H9 (cell line): ENCODE measurements around the gene PACSIN2. TPM values are rescaled to one million over a fixed set of nuclear protein-coding genes. Genes with fewer than 3 reads are reported as not detected.

Experiments
- DNase-seq: peaks from one replicate; pipeline ENCODE4 v3.0.0-alpha.2; 2017
- H2AFZ ChIP-seq: one replicate; pipeline ENCODE4 v1.6.1; 2013; ENCODE audit warnings: mild to moderate bottlenecking, low read length, control low read depth, moderate library complexity
- H2AK5ac ChIP-seq: 2 replicates; pipeline ENCODE4 v1.6.1; 2013; ENCODE audit warnings: low read length, control low read depth, mixed read lengths; ENCODE audit not compliant: insufficient read length
- H2BK120ac ChIP-seq: one replicate; pipeline ENCODE4 v1.6.1; 2013; ENCODE audit warnings: low read depth, mild to moderate bottlenecking, low read length, control low read depth, inconsistent platforms; ENCODE audit not compliant: poor library complexity, severe bottlenecking
- H2BK12ac ChIP-seq: 2 replicates; pipeline ENCODE4 v1.6.1; 2013; ENCODE audit warnings: low read length, control low read depth, mixed read lengths, low read depth; ENCODE audit not compliant: insufficient read length
- H2BK15ac ChIP-seq: 2 replicates; pipeline ENCODE4 v1.6.1; 2013; ENCODE audit warnings: low read depth, low read length, control low read depth
- H2BK20ac ChIP-seq: one replicate; pipeline ENCODE4 v1.6.1; 2013; ENCODE audit warnings: low read depth, mild to moderate bottlenecking, low read length, control low read depth, inconsistent platforms; ENCODE audit not compliant: poor library complexity, severe bottlenecking
- H2BK5ac ChIP-seq: 2 replicates; pipeline ENCODE4 v1.6.1; 2013; ENCODE audit warnings: low read length, control low read depth, mixed read lengths; ENCODE audit not compliant: insufficient read length
- H3K14ac ChIP-seq: 2 replicates; pipeline ENCODE4 v1.6.1; 2013; ENCODE audit warnings: low read length, control low read depth; ENCODE audit not compliant: insufficient read depth
- H3K18ac ChIP-seq: 2 replicates; pipeline ENCODE4 v1.6.1; 2013; ENCODE audit warnings: low read depth, mild to moderate bottlenecking, mixed read lengths, low read length, control low read depth; ENCODE audit not compliant: insufficient read length
- H3K23ac ChIP-seq: 2 replicates; pipeline ENCODE4 v1.6.1; 2013; ENCODE audit warnings: low read length, control low read depth, mixed read lengths, low read depth; ENCODE audit not compliant: insufficient read length
- H3K23me2 ChIP-seq: 2 replicates; pipeline ENCODE4 v1.6.1; 2013; ENCODE audit warnings: low read depth, mild to moderate bottlenecking, mixed read lengths, low read length, control low read depth; ENCODE audit not compliant: insufficient read length, poor library complexity, severe bottlenecking
- H3K27ac ChIP-seq: 2 replicates; pipeline ENCODE4 v1.5.1; 2013; ENCODE audit warnings: low read length, control low read depth, mixed read lengths, low read depth; ENCODE audit not compliant: insufficient read length
- H3K27me3 ChIP-seq: 2 replicates; pipeline ENCODE4 v1.6.1; 2013; ENCODE audit warnings: low read length, control low read depth, inconsistent platforms; ENCODE audit not compliant: insufficient read depth
- H3K4ac ChIP-seq: 2 replicates; pipeline ENCODE4 v1.6.1; 2013; ENCODE audit warnings: low read depth, mild to moderate bottlenecking, control low read depth, inconsistent platforms, low read length, moderate library complexity
- H3K4me1 ChIP-seq: 2 replicates; pipeline ENCODE4 v1.6.1; 2013; ENCODE audit warnings: low read length, control low read depth, inconsistent platforms; ENCODE audit not compliant: insufficient read depth
- H3K4me2 ChIP-seq: 2 replicates; pipeline ENCODE4 v1.6.1; 2013; ENCODE audit warnings: low read length, control low read depth, mixed read lengths; ENCODE audit not compliant: insufficient read length, insufficient read depth
- H3K56ac ChIP-seq: 2 replicates; pipeline ENCODE4 v1.6.1; 2013; ENCODE audit warnings: low read depth, mild to moderate bottlenecking, mixed read lengths, low read length, control low read depth; ENCODE audit not compliant: insufficient read length
- H3K79me1 ChIP-seq: 2 replicates; pipeline ENCODE4 v1.6.1; 2013; ENCODE audit warnings: low read depth, mild to moderate bottlenecking, moderate library complexity, low read length, control low read depth, inconsistent platforms; ENCODE audit not compliant: insufficient read depth, poor library complexity, severe bottlenecking
- H3K79me2 ChIP-seq: 2 replicates; pipeline ENCODE4 v1.6.1; 2013; ENCODE audit warnings: low read length, control low read depth, inconsistent platforms; ENCODE audit not compliant: insufficient read depth
- H3K9ac ChIP-seq: 2 replicates; pipeline ENCODE4 v1.6.1; 2013; ENCODE audit warnings: low read length, control low read depth, mixed read lengths; ENCODE audit not compliant: insufficient read length; ENCODE audit errors: extremely low read depth
- H3K9me3 ChIP-seq: one replicate; pipeline ENCODE4 v1.6.1; 2013; ENCODE audit warnings: low read depth, low read length, inconsistent platforms; ENCODE audit not compliant: control insufficient read depth
- H3T11ph ChIP-seq: one replicate; pipeline ENCODE4 v1.6.1; 2013; ENCODE audit warnings: mild to moderate bottlenecking, low read length, control low read depth, inconsistent platforms
- H4K20me1 ChIP-seq: one replicate; pipeline ENCODE4 v1.6.1; 2013; ENCODE audit not compliant: control insufficient read depth, insufficient read length, insufficient read depth
- H4K5ac ChIP-seq: 2 replicates; pipeline ENCODE4 v1.6.1; 2013; ENCODE audit warnings: low read depth, mild to moderate bottlenecking, mixed read lengths, low read length, control low read depth; ENCODE audit not compliant: insufficient read length
- H4K8ac ChIP-seq: replicated peaks from 2 replicates; pipeline ENCODE4 v1.6.1; 2013; ENCODE audit warnings: low read length, control low read depth, mixed read lengths, low read depth; ENCODE audit not compliant: insufficient read length
- H4K91ac ChIP-seq: 2 replicates; pipeline ENCODE4 v1.6.1; 2013; ENCODE audit warnings: low read depth, mild to moderate bottlenecking, moderate library complexity, mixed read lengths, low read length, control low read depth; ENCODE audit not compliant: insufficient read length
- H3K27ac Mint-ChIP-seq, 3 experiments: 2 replicates in 2 of 3; 3 replicates in 1 of 3; pipeline ENCODE4 v1.8.0; 2020 to 2021; ENCODE audit warnings: mixed read lengths in 3 of 3, mild to moderate bottlenecking in 1 of 3, moderate library complexity in 1 of 3
- H3K27me3 Mint-ChIP-seq: 2 replicates; pipeline ENCODE4 v1.8.0; 2021; ENCODE audit warnings: low read depth, mild to moderate bottlenecking, moderate library complexity, mixed read lengths
- H3K36me3 Mint-ChIP-seq, 3 experiments: 2 replicates in 2 of 3; 3 replicates in 1 of 3; pipeline ENCODE4 v1.8.0; 2020 to 2021; ENCODE audit warnings: low read depth in 3 of 3, mixed read lengths in 3 of 3; ENCODE audit not compliant: insufficient read depth in 1 of 3
- H3K4me1 Mint-ChIP-seq, 2 experiments: 2 replicates each; pipeline ENCODE4 v1.8.0; 2020; ENCODE audit warnings: mixed read lengths in 2 of 2
- H3K4me3 Mint-ChIP-seq, 2 experiments: 2 replicates in 1 of 2; 3 replicates in 1 of 2; pipeline ENCODE4 v1.8.0; 2020 to 2021; ENCODE audit warnings: mild to moderate bottlenecking in 2 of 2, mixed read lengths in 2 of 2, moderate library complexity in 1 of 2
- H3K9me3 Mint-ChIP-seq, 2 experiments: 2 replicates in 1 of 2; 3 replicates in 1 of 2; pipeline ENCODE4 v1.8.0; 2020; ENCODE audit warnings: mild to moderate bottlenecking in 2 of 2, mixed read lengths in 2 of 2, moderate library complexity in 1 of 2
- CTCF ChIP-seq: fragments of 200-600 bp; sonication (generic); conservative IDR thresholded peaks from 3 replicates; pipeline ENCODE4 v1.8.0; 2021; ENCODE audit warnings: antibody characterized with exemption, mild to moderate bottlenecking
- WGBS: extraction: QIAGEN DNeasy Blood & Tissue Kit; methylation state at CpG from one replicate; pipeline ENCODE4 v1.1.7; 2013; ENCODE audit warnings: missing lambda C conversion rate, low lambda C conversion rate, mixed read lengths; ENCODE audit not compliant: insufficient read length; ENCODE audit errors: extremely low coverage; 5-methylcytosine and 5-hydroxymethylcytosine counted together
- total RNA-seq: library from RNA; stranded (reverse); gene quantifications from 2 replicates; pipeline ENCODE4 v1.2.1, GENCODE V29; 2021

The PACSIN2 gene
- total RNA-seq, 1 experiment from 2014 or later, result 62.3 TPM

- Histone ChIP-seq H2AFZ (no peak overlapping the region), H3K27ac (no peak overlapping the region), H4K20me1 (no peaks in the 10 kb centered on the region), H2AK5ac (no peak overlapping the region), H2BK120ac (no peak overlapping the region), H3T11ph (no peak overlapping the region), H3K4me2 (no peak overlapping the region), H2BK12ac (no peak overlapping the region), H2BK15ac (no peak overlapping the region), H2BK20ac (no peak overlapping the region), H4K91ac (no peak overlapping the region), H3K4me1 (no peaks in the 10 kb centered on the region), H3K14ac (no peak overlapping the region), H3K9me3 (no peaks in the 10 kb centered on the region), H3K56ac (no peak overlapping the region), H3K79me1 (no peaks in the 10 kb centered on the region), H3K4ac (no peak overlapping the region), H2BK5ac (no peak overlapping the region), H3K9ac (no peak overlapping the region), H3K27me3 (no peaks in the 10 kb centered on the region), H3K18ac (no peak overlapping the region), H3K23me2 (no peaks in the 10 kb centered on the region), H4K8ac (no peak overlapping the region), H3K79me2 (no peaks in the 10 kb centered on the region), H3K23ac (no peak overlapping the region), H4K5ac (no peak overlapping the region)
- Mint-ChIP-seq H3K36me3 (peaks cover under 1 to 18% (median 5%) of the 10 kb centered on the region in 3 experiments; a peak in 5 of 7 replicates), H3K27ac (no peak overlapping the region), H3K9me3 (no peaks in the 10 kb centered on the region), H3K4me3 (no peak overlapping the region), H3K4me1 (no peaks in the 10 kb centered on the region), H3K27me3 (no peaks in the 10 kb centered on the region)
- no peak for TF ChIP-seq CTCF
- no CpG with 5 or more reads among the region's 5 CpGs for WGBS
- no peak for DNase-seq
Observed at GRCh38 chr22:42830161-42830560, 184.8 kb downstream of the PACSIN2 start.
